GM12873 (cell line): Measurements from ENCODE around the gene METTL26.

Source experiments
- TF ChIP-seq, protein P1 (sequence below): IDR thresholded peaks from 2 replicates; pipeline ENCODE4 v1.5.1; 2012; ENCODE audit warnings: low read depth, mild to moderate bottlenecking, moderate library complexity, low read length, control low read depth; ENCODE audit not compliant: insufficient read depth; ENCODE audit errors: missing control alignments

Gene METTL26

DNA sequence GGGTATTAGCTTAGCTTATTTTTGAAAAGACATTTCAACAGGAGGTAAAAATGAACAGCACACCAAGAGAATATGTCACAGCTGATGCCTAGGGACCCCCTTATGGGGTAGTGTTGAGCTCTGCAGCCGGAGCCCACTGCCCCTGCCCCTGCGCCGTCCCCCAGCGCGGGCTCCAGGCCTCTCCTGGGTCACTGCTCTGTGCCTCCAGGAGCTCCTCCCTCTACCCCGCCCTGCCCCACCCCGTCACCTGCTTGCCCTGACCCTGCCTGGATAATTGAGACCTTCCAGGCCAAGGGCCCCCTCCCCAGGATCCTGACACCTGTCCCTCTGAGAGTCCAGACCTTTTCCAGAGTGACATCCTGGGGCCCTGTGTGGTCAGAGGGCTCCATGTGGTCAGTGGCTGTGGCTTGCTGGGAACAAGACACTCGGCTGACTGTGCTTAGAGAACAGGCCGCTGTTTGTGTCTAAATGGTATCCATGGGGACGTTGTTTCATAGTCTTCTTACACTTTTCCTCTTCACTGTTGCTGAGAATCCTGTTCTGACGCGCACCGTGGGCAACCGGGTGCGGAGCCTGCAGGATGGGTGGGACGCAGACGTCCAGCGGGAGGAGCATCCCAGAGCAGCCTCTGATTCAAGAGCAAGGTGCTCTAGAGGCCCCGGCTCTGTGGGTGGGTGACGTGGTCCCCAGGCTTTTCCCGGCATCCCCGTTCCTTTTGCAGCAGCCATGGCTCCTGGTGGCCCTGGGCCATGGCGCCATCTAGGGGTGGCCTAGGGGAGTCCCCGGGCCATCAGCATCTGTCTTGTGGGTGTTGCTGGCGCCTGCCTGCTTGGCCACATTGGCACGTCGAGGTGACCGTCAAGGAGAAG lies 25.4 kb downstream of the METTL26 start:
- TF ChIP-seq, protein P1, sequence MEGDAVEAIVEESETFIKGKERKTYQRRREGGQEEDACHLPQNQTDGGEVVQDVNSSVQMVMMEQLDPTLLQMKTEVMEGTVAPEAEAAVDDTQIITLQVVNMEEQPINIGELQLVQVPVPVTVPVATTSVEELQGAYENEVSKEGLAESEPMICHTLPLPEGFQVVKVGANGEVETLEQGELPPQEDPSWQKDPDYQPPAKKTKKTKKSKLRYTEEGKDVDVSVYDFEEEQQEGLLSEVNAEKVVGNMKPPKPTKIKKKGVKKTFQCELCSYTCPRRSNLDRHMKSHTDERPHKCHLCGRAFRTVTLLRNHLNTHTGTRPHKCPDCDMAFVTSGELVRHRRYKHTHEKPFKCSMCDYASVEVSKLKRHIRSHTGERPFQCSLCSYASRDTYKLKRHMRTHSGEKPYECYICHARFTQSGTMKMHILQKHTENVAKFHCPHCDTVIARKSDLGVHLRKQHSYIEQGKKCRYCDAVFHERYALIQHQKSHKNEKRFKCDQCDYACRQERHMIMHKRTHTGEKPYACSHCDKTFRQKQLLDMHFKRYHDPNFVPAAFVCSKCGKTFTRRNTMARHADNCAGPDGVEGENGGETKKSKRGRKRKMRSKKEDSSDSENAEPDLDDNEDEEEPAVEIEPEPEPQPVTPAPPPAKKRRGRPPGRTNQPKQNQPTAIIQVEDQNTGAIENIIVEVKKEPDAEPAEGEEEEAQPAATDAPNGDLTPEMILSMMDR = peak; percentile 64

DNA sequence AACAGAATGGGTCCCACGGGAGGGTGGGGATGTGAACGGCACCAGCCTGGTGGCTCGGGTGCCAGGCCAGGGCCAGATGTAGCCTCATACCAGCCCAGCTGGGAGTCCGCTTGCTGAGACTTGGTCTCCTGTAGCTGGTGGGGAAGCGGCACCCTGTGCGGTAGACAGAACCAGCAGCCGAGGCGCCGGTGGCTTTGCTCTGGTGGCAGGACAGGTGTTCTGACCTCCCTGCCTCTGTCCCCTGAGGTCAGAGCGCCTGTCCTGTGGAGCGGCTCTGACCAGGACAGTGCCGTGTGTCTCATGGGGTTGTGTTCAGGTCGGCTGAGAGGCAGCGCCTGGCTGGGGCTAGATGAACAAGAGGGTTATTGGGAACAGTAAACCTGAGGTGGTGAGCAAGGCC lies 26.1 kb downstream of the METTL26 start:
- TF ChIP-seq, protein P1 = no peak

DNA sequence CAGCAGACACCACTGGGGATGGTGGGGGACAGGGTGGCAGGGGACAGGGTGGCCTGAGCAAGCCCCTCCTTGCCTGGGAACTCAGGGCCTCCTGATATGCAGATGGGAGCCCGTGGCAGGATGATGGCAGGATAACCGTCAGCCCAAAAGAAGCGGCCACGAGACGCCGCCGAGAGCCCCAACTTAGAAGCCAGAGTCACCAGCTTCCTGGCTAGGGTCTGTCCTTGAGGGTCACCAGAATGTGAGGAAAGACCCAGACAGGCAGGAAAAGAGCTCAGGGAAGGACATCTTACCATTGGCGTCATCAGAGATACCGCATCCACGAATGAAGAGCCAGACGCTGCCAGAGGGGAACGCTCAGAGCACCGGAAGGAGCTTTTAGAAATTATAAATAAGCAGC lies 26.8 kb downstream of the METTL26 start:
- TF ChIP-seq, protein P1 = no peak

DNA sequence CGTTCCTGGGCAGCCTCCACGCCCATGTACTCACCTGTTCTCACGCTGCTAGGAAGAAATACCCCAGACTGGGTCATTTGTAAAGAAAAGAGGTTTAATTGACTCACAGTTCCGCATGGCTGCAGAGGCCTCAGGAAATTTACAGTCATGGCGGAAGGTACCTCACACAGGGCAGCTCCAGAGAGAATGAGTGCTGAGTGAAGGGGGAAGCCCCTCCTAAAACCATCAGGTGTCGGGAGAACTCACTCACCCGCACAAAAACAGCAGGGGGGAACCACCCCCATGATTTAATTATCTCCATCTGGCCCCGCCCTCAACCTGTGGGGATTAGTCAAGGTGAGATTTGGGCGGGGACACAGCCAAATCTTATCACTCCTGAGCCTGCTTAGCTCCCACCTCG lies 28.1 kb downstream of the METTL26 start:
- TF ChIP-seq, protein P1 = no peak

DNA sequence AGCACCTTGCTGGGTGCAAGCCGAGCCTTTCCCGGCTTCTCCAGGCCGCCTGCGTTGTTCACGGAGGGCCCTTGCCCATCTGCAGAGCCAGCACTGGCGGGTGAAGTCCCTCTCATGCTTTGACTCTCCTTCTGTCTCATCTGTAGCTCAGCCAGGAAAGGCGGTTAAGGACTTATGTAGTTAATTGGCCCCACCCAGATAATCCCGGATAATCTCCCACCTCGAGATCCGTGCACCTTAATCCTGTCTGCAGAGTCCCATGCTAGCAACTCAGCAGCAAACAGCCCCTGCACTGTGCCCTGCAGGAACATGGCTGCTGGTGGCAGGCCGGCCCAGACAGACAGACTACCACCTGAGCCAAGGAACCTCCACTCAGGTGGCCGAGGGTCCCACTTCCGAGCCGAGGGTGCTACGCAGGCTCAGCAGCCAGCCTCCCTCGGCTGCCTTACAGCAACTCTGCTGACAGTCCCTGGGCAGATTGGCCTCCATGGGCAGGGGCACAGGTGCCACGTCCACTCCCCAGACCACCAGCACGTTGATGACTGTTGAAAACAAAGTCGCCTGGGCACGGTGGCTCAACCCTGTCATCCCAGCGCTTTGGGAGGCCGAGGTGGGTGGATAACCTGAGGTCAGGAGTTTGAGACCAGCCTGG lies 29.3 kb downstream of the METTL26 start:
- TF ChIP-seq, protein P1 = no peak

DNA sequence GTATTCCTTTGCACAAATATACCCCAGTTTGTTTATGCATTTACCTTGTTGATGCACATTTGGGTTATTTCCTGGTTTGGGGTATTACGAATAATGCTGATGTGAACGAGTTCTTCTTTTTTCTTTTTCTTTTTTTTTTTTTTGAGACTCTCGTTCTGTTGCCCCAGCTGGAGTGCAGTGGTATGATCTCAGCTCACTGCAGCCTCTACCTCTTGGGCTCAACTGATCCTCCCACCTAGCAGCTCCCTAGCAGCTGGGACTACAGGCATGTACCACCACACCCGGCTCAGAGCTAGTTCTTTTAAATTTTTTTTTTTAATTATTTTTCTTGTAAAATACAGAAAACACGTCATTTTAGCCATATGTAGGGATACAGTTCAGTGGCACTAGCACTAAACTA lies 32.2 kb downstream of the METTL26 start:
- TF ChIP-seq, protein P1 = no peak

DNA sequence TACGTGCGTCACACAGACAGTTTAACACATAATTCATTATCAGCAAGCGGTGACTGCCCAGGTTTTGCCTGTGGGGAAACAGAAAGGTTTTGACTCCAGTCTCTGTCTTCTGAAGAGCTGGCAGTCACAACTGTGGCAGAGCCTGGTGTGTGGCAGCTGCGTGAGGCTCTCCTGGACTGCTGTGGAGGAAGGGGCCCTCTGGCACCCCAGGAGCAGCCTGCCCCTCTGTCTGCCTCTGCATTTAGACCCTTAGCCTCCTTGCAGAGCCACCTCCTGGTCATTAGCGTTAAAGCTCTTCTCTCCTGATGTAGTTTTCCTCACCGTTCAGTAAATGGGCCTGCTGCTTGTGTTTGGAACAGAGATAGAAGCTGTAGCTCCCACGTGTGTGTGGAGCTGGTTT lies 35.3 kb downstream of the METTL26 start:
- TF ChIP-seq, protein P1 = peak; percentile 36
